Adipocyte (in vitro differentiated cells): Measurements from ENCODE around the gene LMNB1.
"Not testable (repeated sequence)": the region's sequence is repeated elsewhere in the genome, so short reads cannot be mapped to it uniquely, and the experiment has no call there.

ENCODE experiments used
- DNase-seq: peaks from one replicate; pipeline ENCODE4 v3.0.0-alpha.2; 2015; ENCODE audit warnings: low read depth
- H3K27me3 ChIP-seq: replicated peaks from 2 replicates; pipeline ENCODE4 v1.7.0; 2013; ENCODE audit warnings: mild to moderate bottlenecking, low read length, moderate library complexity; ENCODE audit not compliant: control insufficient read depth, insufficient read depth
- H3K36me3 ChIP-seq: 2 replicates; pipeline ENCODE4 v1.7.0; 2013; ENCODE audit warnings: low read length, mild to moderate bottlenecking, moderate library complexity; ENCODE audit not compliant: control insufficient read depth, insufficient read depth, severe bottlenecking
- H3K4me1 ChIP-seq: 2 replicates; pipeline ENCODE4 v1.7.0; 2013; ENCODE audit warnings: mild to moderate bottlenecking, low read length, moderate library complexity; ENCODE audit not compliant: control insufficient read depth, insufficient read depth
- H3K4me3 ChIP-seq: 2 replicates; pipeline ENCODE4 v1.7.0; 2013; ENCODE audit warnings: mild to moderate bottlenecking, low read length, moderate library complexity
- H3K9ac ChIP-seq: 2 replicates; pipeline ENCODE4 v1.7.0; 2013; ENCODE audit warnings: mild to moderate bottlenecking, low read length, moderate library complexity
- H3K9me3 ChIP-seq: 2 replicates; pipeline ENCODE4 v1.7.0; 2013; ENCODE audit warnings: mild to moderate bottlenecking, low read length, moderate library complexity; ENCODE audit not compliant: control insufficient read depth

The LMNB1 gene

GRCh38 chr5:126831156-126831555 lies 54.2 kb downstream of the LMNB1 start:
- Histone ChIP-seq H3K4me3 (no peak overlapping the region), H3K36me3 (no peaks in the 10 kb centered on the region), H3K9me3 (no peaks in the 10 kb centered on the region), H3K9ac (no peak overlapping the region), H3K27me3 (no peaks in the 10 kb centered on the region), H3K4me1 (no peaks in the 10 kb centered on the region)
- DNase-seq = no peak

DNA sequence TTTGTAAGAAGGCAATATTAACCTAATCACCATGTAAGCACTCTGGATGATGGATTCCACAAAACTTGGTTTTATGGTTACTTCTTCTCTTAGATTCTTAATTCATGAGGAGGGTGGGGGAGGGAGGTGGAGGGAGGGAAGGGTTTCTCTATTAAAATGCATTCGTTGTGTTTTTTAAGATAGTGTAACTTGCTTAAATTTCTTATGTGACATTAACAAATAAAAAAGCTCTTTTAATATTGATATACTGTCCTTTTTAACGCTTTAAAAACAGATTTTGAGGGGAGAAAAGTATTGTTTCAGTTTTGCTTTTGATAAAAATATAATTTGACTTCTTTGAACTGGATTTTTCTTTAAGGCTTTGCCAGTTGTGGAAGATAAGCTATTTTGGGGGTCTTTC lies 59.8 kb downstream of the LMNB1 start:
- Histone ChIP-seq H3K36me3 (no peaks in the 10 kb centered on the region), H3K4me1 (no peaks in the 10 kb centered on the region), H3K9ac (no peak overlapping the region), H3K4me3 (no peak overlapping the region), H3K9me3 (no peaks in the 10 kb centered on the region), H3K27me3 (no peaks in the 10 kb centered on the region)
- no peak for DNase-seq

DNA sequence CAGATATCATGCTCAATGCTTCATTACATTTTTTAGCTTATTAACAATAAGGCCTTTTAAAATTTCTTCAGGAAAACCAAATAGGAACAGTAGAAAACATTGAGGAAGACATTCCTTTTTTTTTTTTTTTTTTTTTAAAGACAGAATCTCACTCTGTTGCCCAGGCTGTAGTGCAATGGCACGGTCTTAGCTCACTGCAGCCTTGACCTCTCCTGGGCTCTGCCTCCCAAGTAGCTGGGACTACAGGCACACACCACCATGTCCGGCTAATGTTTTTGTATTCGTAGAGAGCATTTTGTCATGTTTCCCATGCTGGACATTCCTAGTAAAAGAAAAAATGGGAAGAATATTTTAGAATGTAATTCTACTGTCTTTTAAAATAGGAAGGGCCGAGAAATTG lies 60.3 kb downstream of the LMNB1 start:
- no peaks in the 10 kb centered on the region for H3K4me1 ChIP-seq
- no peak for DNase-seq
- no peaks in the 10 kb centered on the region for H3K36me3 ChIP-seq
- H3K9ac ChIP-seq = no peak overlapping the region
- no peaks in the 10 kb centered on the region for H3K27me3 ChIP-seq
- no peak overlapping the region for H3K4me3 ChIP-seq
- H3K9me3 ChIP-seq = no peaks in the 10 kb centered on the region

GRCh38 chr5:126837906-126838539 lies 61.1 kb downstream of the LMNB1 start:
- H3K9me3 ChIP-seq = no peaks in the 10 kb centered on the region
- no peaks in the 10 kb centered on the region for H3K4me1 ChIP-seq
- H3K4me3 ChIP-seq = no peak overlapping the region
- H3K27me3 ChIP-seq = no peaks in the 10 kb centered on the region
- H3K36me3 ChIP-seq = no peaks in the 10 kb centered on the region
- H3K9ac ChIP-seq = no peak overlapping the region
- peak; percentile 60 for DNase-seq

- not testable (repeated sequence) for H3K36me3 ChIP-seq, H3K4me1 ChIP-seq, H3K27me3 ChIP-seq, DNase-seq, H3K4me3 ChIP-seq, H3K9me3 ChIP-seq, H3K9ac ChIP-seq
These were observed 62.5 kb downstream of the LMNB1 start for GRCh38 chr5:126839407-126839806.

DNA sequence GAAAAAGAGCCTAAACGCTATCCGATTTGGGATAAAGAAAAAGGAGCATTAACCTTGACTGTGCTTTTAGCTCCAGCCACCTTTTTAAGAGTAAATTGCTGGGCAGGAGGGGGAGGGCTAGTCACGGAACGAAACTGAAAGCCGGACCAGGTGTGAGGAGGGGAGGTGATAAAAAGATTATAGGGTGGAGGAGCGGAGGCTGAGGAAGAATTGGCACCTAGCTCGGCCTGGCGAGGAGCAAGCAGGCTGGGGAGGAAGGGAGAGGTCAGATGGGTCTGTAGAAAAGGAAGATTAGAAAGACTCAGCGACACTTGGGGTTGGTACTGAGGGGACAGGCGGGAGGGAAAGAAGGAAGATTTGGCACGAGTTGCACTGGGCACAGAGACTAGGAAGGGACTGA lies 66.4 kb downstream of the LMNB1 start:
- DNase-seq, H3K36me3 ChIP-seq, H3K27me3 ChIP-seq, H3K9me3 ChIP-seq, H3K9ac ChIP-seq, H3K4me3 ChIP-seq: not testable (repeated sequence)
- peaks cover 20% of the 10 kb centered on the region for H3K4me1 ChIP-seq

DNA sequence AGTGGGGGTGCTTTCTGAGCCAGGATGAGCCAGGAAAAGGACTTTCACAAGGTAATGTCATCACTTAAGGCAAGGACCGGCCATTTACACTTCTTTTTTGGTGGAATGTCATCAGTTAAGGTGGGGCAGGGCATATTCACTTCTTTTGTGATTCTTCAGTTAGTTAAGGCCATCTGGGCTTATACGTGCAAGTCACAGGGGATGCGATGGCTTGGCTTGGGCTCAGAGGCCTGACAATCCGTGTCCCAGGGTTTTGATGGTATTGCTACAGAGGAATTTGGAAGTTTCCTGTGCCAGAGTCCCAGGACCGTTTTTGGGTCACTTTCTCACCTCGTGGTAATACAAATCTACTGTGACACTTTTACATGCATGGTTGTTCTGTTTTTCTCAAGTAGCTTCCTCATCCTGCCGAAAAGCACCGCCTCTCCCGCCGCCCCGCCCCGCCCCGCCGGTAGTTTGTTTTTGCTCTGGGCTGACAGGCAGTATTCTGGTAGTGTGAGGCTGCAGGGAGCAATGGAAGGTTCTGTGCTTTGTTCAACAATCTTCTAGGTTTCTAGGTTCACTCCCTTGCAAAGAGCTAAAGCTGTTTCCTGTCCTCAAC lies 68.6 kb downstream of the LMNB1 start:
- H3K36me3 ChIP-seq, H3K9ac ChIP-seq, H3K9me3 ChIP-seq, H3K4me3 ChIP-seq, H3K27me3 ChIP-seq, DNase-seq: not testable (repeated sequence)
- H3K4me1 ChIP-seq = peaks cover 34% of the 10 kb centered on the region

DNA sequence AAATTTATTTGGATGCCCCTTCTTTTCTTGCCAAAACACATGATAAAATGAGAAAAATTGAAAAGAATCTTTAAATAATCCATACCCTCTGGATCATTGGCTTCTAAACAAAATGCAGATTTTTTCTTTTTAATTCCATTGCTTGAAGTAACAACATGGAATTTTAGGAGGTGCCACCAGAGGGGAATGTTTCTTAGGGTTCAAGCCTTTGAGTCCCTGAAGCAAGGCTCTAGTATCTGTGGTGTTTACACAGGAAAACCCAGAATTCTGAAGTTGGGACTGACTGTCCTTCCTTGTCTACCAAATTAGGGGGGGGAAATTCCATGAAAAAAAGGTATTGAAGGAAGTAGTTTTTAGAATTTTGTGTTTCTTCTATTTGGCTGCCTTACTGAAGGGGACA lies 69.4 kb downstream of the LMNB1 start:
- Histone ChIP-seq H3K36me3 (no peaks in the 10 kb centered on the region), H3K9me3 (no peaks in the 10 kb centered on the region), H3K27me3 (peaks cover 5% of the 10 kb centered on the region), H3K4me1 (peaks cover 40% of the 10 kb centered on the region), H3K4me3 (no peak overlapping the region), H3K9ac (no peak overlapping the region)
- peak; percentile 31 for DNase-seq

- peak overlapping the region; percentile 24 for H3K4me3 ChIP-seq
- no peak overlapping the region for H3K9ac ChIP-seq
- H3K36me3 ChIP-seq = no peaks in the 10 kb centered on the region
- no peak for DNase-seq
- H3K27me3 ChIP-seq = peaks cover 5% of the 10 kb centered on the region
- H3K9me3 ChIP-seq = no peaks in the 10 kb centered on the region
- H3K4me1 ChIP-seq = peaks cover 45% of the 10 kb centered on the region
These were observed 70.0 kb downstream of the LMNB1 start for GRCh38 chr5:126846744-126847455.

DNA sequence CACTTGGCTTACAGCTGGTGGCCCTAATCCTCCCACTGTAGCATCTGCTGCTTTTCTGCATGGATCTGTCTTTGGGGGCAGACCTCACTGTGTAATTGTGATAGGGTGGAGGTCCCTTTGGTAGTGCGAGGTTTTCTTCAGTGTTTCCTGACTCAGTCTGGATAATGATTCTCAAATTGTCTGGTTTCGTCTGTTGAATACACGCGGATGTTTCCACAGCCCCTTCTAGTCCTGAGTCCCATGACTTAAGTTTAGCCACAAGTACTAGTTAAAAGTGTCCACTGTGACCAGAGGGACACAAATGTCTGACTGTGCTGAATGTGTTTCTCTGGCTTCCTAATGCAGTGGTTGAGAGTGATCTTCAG lies 70.5 kb downstream of the LMNB1 start:
- H3K9me3 ChIP-seq = no peaks in the 10 kb centered on the region
- peaks cover 51% of the 10 kb centered on the region for H3K4me1 ChIP-seq
- DNase-seq = no peak
- peaks cover 5% of the 10 kb centered on the region for H3K27me3 ChIP-seq
- H3K36me3 ChIP-seq = no peaks in the 10 kb centered on the region
- H3K9ac ChIP-seq = no peak overlapping the region
- H3K4me3 ChIP-seq = peak overlapping the region; percentile 24

GRCh38 chr5:126847826-126848251 lies 70.9 kb downstream of the LMNB1 start:
- peaks cover 5% of the 10 kb centered on the region for H3K27me3 ChIP-seq
- no peaks in the 10 kb centered on the region for H3K36me3 ChIP-seq
- DNase-seq = no peak
- H3K9ac ChIP-seq = no peak overlapping the region
- peaks cover 55% of the 10 kb centered on the region for H3K4me1 ChIP-seq
- no peaks in the 10 kb centered on the region for H3K9me3 ChIP-seq
- peak overlapping the region; percentile 24 for H3K4me3 ChIP-seq
